ENCODE measurements around the gene NFKB2.
A peak's percentile ranks its signal among the peaks of the same experiment; 100 is the strongest.

Gene NFKB2

GRCh38 chr10:102394079-102394800 is 1.3 kb upstream of the NFKB2 start:
- DNase-seq (ENCODE audit: low read depth, low spot score): peak; percentile 69
- peak overlapping the region; percentile 79 for H3K27ac ChIP-seq

GRCh38 chr10:102394801-102395399 is 605 bp upstream of the NFKB2 start:
- peak; percentile 16 for DNase-seq (ENCODE audit: low read depth, low spot score)
- peak overlapping the region; percentile 79 for H3K27ac ChIP-seq

GRCh38 chr10:102396317-102396650 is 779 bp downstream of the NFKB2 start:
- H3K27ac ChIP-seq: peak overlapping the region; percentile 79
- DNase-seq (ENCODE audit: low read depth, low spot score): no peak

GRCh38 chr10:102396730-102397151 is 1.2 kb downstream of the NFKB2 start:
- DNase-seq (ENCODE audit: low read depth, low spot score): no peak
- no peak overlapping the region for H3K27ac ChIP-seq

GRCh38 chr10:102397222-102398171 is 2.0 kb downstream of the NFKB2 start:
- DNase-seq (ENCODE audit: low read depth, low spot score): no peak
- H3K27ac ChIP-seq: no peak overlapping the region

GRCh38 chr10:102398172-102399020 is 2.9 kb downstream of the NFKB2 start:
- H3K27ac ChIP-seq: no peak overlapping the region
- DNase-seq (ENCODE audit: low read depth, low spot score): no peak

- DNase-seq (ENCODE audit: low read depth, low spot score): peak; percentile 26
Observed at GRCh38 chr10:102399217-102400021, 3.9 kb downstream of the NFKB2 start.

GRCh38 chr10:102400076-102400475 is 4.6 kb downstream of the NFKB2 start:
- no peak overlapping the region for H3K27ac ChIP-seq
- no peak for DNase-seq (ENCODE audit: low read depth, low spot score)

More at GRCh38 chr10:102399217-102400021, 3.9 kb downstream of the NFKB2 start:
- H3K27ac ChIP-seq: peak overlapping the region; percentile 30

- no peak overlapping the region for H3K27ac ChIP-seq
- DNase-seq (ENCODE audit: low read depth, low spot score): no peak
Observed at GRCh38 chr10:102400598-102401341, 5.3 kb downstream of the NFKB2 start.

- DNase-seq (ENCODE audit: low read depth, low spot score): no peak
- no peak overlapping the region for H3K27ac ChIP-seq
Observed at GRCh38 chr10:102401342-102401654, 5.8 kb downstream of the NFKB2 start.

- DNase-seq (ENCODE audit: low read depth, low spot score): peak; percentile 22
- no peak overlapping the region for H3K27ac ChIP-seq
Observed at GRCh38 chr10:102401735-102402511, 6.4 kb downstream of the NFKB2 start.

GRCh38 chr10:102402512-102402896 is 7.0 kb downstream of the NFKB2 start:
- H3K27ac ChIP-seq: no peak overlapping the region
- DNase-seq (ENCODE audit: low read depth, low spot score): no peak

GRCh38 chr10:102403115-102403514 is 7.6 kb downstream of the NFKB2 start:
- no peak for DNase-seq (ENCODE audit: low read depth, low spot score)
- H3K27ac ChIP-seq: no peak overlapping the region

GRCh38 chr10:102404361-102405107 is 9.0 kb downstream of the NFKB2 start:
- H3K27ac ChIP-seq: no peak overlapping the region
- DNase-seq (ENCODE audit: low read depth, low spot score): no peak

- DNase-seq (ENCODE audit: low read depth, low spot score): no peak
- no peak overlapping the region for H3K27ac ChIP-seq
Observed at GRCh38 chr10:102405108-102405571, 9.6 kb downstream of the NFKB2 start.

GRCh38 chr10:102405632-102406031 is 10.1 kb downstream of the NFKB2 start:
- no peak overlapping the region for H3K27ac ChIP-seq
- DNase-seq (ENCODE audit: low read depth, low spot score): no peak

GRCh38 chr10:102406815-102407214 is 11.3 kb downstream of the NFKB2 start:
- no peak overlapping the region for H3K27ac ChIP-seq
- no peak for DNase-seq (ENCODE audit: low read depth, low spot score)

Measured in epithelial cell of prostate (primary cell).